ENCODE measurements around the gene SIGLEC9. TPM values are rescaled to one million over a fixed set of nuclear protein-coding genes. Genes with fewer than 3 reads are reported as not detected.
A peak's percentile ranks its signal among the peaks of the same experiment; 100 is the strongest.

The SIGLEC9 gene
- total RNA-seq, 6 experiments from 2014 or later = 3.8 to 7.9 (median 4.1) TPM

DNA sequence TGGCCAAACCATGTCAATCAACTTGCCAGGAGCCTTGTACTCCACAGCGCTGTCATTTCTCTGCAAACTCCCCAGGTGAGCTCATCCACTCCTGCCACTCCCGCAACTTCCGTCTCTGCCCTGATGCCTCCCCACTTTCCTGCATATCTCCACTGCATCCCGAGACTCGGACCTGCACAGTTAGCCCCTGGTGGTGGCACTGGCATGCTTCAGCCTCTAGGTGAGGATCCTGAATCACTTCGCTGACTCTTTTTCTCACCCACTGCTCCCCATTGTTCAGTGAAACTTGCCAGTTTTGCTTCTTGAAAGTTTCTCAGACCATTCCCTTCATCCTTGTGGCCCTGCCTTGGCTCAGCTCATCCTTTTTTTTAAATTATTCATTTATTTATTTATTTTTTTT is 13.1 kb upstream of the SIGLEC9 start:
- intact Hi-C loops (cut with DNase I) = loop anchor here in 1 of 2 donors (10.0 kb wide), 1 partner anchor 483 kb away; no protein-coding TSS in a partner anchor
- no peaks in the 10 kb centered on the region for H3K36me3 ChIP-seq
- TF ChIP-seq CTCF (IDR thresholded peaks at IDR 0.05) (no peak), POLR2A (IDR thresholded peaks at IDR 0.05) (no peak)
- peaks cover 0 to 12% (median 6%) of the 10 kb centered on the region in 4 donors for H3K4me1 ChIP-seq
- 22% methylated on average over 6 of the region's 6 CpGs for WGBS (ENCODE audit: insufficient coverage, low coverage, low lambda C conversion rate, missing lambda C conversion rate)
- H3K4me3 ChIP-seq = no peak overlapping the region
- no peaks in the 10 kb centered on the region for H3K9me3 ChIP-seq
- no peak overlapping the region for H3K27ac ChIP-seq
- no peak for ATAC-seq
- no peaks in the 10 kb centered on the region for H3K27me3 ChIP-seq
- DNase-seq = peak in 1 of 3 donors; percentile 42

- DNase-seq (no peak), ATAC-seq (no peak)
- TF ChIP-seq POLR2A (IDR thresholded peaks at IDR 0.05) = no peak
- no peak for TF ChIP-seq CTCF (IDR thresholded peaks at IDR 0.05)
- no peak overlapping the region for H3K27ac ChIP-seq
- H3K36me3 ChIP-seq = no peaks in the 10 kb centered on the region
- no peaks in the 10 kb centered on the region for H3K27me3 ChIP-seq
- intact Hi-C loops (cut with DNase I) = loop anchor here in 1 of 2 donors (10.0 kb wide), 1 partner anchor 481 kb away; no protein-coding TSS in a partner anchor
- no peaks in the 10 kb centered on the region for H3K9me3 ChIP-seq
- no peaks in the 10 kb centered on the region for H3K4me1 ChIP-seq
- H3K4me3 ChIP-seq = no peak overlapping the region
- WGBS (ENCODE audit: insufficient coverage, low coverage, low lambda C conversion rate, missing lambda C conversion rate) = 49% methylated on average over 6 of the region's 6 CpGs
Observed at GRCh38 chr19:51114087-51114729, 10.5 kb upstream of the SIGLEC9 start.

GRCh38 chr19:51116736-51117286 is 7.9 kb upstream of the SIGLEC9 start:
- intact Hi-C loops (cut with DNase I) = loop anchor here in 1 of 2 donors (10.0 kb wide), 1 partner anchor 478 kb away; no protein-coding TSS in a partner anchor
- DNase-seq = peak in 1 of 3 donors; percentile 6
- H3K27me3 ChIP-seq = no peaks in the 10 kb centered on the region
- TF ChIP-seq CTCF (IDR thresholded peaks at IDR 0.05) (no peak), POLR2A (IDR thresholded peaks at IDR 0.05) (no peak)
- no peak for ATAC-seq
- WGBS (ENCODE audit: insufficient coverage, low coverage, low lambda C conversion rate, missing lambda C conversion rate) = 57% methylated on average over 5 of the region's 6 CpGs
- H3K27ac ChIP-seq = no peak overlapping the region
- no peaks in the 10 kb centered on the region for H3K9me3 ChIP-seq
- H3K4me1 ChIP-seq = no peaks in the 10 kb centered on the region
- H3K36me3 ChIP-seq = no peaks in the 10 kb centered on the region
- no peak overlapping the region for H3K4me3 ChIP-seq

- Histone ChIP-seq H3K36me3 (no peaks in the 10 kb centered on the region), H3K27ac (no peak overlapping the region), H3K4me3 (no peak overlapping the region), H3K4me1 (no peaks in the 10 kb centered on the region), H3K9me3 (no peaks in the 10 kb centered on the region), H3K27me3 (no peaks in the 10 kb centered on the region)
- intact Hi-C loops (cut with DNase I) = loop anchor here in 1 of 2 donors (10.0 kb wide), 1 partner anchor 476 kb away; no protein-coding TSS in a partner anchor
- peak in 1 of 3 donors; percentile 9 for DNase-seq
- WGBS (ENCODE audit: insufficient coverage, low coverage, low lambda C conversion rate, missing lambda C conversion rate) = 53% methylated on average over 3 of the region's 4 CpGs
- TF ChIP-seq CTCF (IDR thresholded peaks at IDR 0.05) = no peak
- TF ChIP-seq POLR2A (IDR thresholded peaks at IDR 0.05) = no peak
- no peak for ATAC-seq
Observed at GRCh38 chr19:51119101-51119500, 5.6 kb upstream of the SIGLEC9 start.
